GM21367 (cell line): ENCODE measurements around the gene FAT1.
"Not testable (repeated sequence)": the region's sequence is repeated elsewhere in the genome, so short reads cannot be mapped to it uniquely, and the experiment has no call there.

Source experiments
- ATAC-seq: cut with Tn5 transposase; IDR thresholded peaks from one replicate; pipeline ENCODE4 v1.9.1; 2021; ENCODE audit not compliant: unreplicated experiment

Gene FAT1

DNA sequence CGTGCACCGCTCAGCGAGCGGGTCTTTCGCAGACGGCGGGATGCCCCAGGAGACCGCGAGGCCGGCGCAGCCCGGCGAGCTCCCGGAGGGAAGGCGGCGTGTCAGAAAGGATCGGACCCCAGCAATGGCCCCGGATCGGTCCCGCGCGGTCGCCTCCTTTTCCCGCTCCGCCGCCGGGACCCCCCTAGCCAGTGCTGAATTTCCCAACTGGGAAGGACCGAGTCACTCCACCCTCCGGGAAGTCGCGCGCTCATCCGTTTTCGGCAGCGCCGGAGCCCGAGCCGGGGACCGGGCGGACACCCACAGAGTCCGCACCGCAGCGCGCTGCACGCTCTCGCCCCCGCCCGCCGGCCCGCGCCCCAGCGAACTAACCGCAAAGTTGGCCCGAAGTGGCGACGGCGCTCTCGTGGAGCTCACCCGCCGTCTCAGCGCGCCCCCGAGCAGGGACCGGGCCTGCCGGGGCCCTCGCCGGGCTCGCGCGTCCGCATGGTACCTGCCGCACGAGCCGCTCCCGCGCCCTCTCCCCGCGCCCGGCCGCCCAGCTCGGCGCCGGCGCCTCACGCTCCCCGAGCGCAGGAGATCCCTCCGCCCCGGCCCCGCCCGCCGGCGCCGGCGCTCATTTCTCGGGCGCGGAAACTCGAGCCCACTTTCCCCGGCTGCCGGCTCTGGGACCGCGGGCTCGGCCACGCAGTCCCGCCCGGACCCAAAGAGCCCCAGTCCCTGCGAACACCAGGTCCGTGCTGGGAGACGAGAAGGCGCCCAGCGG is at the start of gene FAT1:
FAT1 (minus strand) TSS at position 565 of the 766 bp plus-strand sequence. CDS start 14,029 bp downstream, outside the sequence.
- ATAC-seq: no peak

DNA sequence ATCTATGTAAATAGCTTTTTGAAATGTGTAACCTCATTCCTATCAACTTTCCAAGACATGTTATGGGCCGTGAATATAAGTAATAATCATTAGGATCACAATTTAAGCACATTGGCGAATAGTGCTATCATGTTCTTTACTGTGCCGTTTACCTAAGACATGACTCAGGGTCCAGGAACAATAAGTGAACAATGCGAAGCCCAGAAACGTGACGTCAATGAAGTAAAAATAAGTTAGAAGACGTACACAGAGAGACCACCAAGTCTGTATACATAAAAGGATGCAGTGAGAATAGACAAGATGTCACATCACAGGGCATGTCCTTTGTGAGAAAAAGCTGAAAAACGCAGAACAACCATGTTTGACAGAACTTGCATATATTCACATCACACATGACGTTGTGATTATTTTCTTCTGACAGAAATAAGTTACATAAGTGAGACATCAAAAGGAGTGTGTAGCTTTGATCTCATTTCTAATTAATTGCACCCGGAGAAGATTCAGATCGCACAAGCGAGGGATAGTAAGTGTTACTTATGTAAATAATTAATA is 49.4 kb upstream of the FAT1 start:
- no peak for ATAC-seq

GRCh38 chr4:186771624-186772023 is 48.0 kb upstream of the FAT1 start:
- ATAC-seq: no peak

- ATAC-seq: no peak
Observed at GRCh38 chr4:186770481-186771175, 47.0 kb upstream of the FAT1 start.

DNA sequence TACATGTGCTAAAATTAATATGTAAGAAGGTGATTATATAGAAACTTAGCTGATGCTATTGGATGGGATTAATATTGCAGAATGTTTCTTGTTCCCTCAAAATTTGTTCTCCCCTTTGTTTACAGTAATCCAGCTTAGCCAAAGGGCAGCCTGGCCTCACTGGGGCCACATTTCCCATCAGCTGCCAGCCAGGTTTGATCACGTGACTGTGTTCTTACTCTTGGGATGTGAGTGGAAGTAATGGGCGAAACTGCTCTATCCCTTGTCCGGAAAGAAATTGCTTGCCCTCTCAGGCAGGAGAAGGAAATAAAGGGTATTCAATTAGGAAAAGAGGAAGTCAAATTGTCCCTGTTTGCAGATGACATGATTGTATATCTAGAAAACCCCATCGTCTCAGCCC is 44.1 kb upstream of the FAT1 start:
- ATAC-seq: no peak

DNA sequence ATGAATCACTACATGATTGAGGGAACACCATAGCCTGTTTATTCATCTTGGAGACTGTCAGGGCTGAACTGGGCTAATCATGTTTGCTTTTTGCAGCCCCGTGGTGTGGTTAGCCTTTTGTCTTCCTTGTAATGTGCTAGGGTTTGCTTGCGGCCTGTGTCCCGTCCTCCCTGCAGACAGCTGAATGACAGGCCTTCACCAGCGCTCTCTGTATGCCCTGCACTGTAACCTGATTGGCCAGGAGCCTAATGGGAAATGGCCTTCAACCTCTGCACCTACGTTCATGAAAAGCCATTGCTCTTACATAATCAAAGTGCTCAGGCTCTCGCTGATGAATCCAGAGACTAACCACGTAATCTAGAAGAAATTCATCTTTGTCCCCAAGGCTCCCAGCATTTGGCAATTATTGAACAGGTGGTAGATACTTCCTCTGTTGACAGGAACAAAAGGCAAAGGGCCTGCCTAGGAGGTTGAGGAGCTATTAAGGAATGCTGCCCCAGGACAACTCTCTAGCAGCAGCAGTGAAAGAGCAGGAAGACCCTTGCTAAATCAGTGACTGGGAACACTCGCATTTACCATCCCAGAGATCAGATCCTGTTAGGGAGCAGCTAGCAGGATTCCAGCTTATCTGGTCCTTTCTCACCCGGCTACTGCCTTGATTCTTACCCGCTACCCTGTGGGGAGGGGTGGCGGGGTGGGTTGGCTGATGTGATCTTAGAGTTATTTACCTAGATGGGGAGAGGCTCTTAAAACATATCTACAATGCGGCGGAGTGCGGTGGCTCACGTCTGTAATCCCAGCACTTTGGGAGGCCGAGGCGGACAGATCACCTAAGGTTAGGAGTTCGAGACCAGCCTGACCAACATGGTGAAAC is 42.3 kb upstream of the FAT1 start:
- ATAC-seq: no peak

GRCh38 chr4:186765138-186765537 is 41.5 kb upstream of the FAT1 start:
- no peak for ATAC-seq

DNA sequence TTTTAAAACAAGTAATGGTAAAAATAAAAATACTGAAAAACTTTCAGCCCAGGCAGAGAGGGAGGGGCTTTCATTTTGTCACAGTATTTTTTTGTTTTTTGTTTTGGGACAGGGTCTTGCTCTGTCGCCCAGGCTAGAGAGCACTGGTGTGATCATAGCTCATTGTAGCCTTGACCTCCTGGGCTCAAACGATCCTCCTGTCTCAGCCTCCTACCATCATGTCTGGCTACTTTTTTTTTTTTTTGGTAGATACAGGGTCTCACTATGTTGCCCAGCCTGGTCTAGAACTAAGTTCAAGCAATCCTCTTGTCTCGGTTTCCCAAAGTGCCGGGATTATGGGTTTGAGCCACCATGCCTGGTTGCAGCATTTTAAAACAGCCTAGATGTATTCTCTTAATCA is 40.8 kb upstream of the FAT1 start:
- no peak for ATAC-seq

GRCh38 chr4:186762865-186763264 is 39.2 kb upstream of the FAT1 start:
- ATAC-seq: no peak

DNA sequence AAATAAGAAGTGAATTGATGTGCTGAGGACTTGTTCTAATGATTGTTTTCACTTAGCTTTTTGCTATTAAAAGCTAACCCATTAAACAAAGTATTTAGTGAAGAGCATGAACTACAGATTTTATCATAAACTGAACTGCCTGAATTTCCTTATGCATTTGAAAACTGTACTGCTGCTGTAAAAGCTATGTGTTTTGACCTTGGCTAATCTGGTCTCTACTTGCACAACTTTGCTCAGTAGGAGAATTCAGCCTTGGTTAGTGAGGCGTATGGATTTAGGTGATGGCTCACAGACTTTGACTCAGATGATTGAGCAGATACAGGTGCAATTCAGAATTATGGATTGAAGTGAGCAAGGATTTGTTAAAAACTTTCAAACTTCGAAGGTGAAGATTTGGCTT is 38.7 kb upstream of the FAT1 start:
- ATAC-seq: no peak

- not testable (repeated sequence) for ATAC-seq
Observed at GRCh38 chr4:186761956-186762355, 38.3 kb upstream of the FAT1 start.

GRCh38 chr4:186761393-186761792 is 37.7 kb upstream of the FAT1 start:
- ATAC-seq: no peak

GRCh38 chr4:186760576-186760975 is 36.9 kb upstream of the FAT1 start:
- ATAC-seq: no peak

GRCh38 chr4:186759990-186760389 is 36.3 kb upstream of the FAT1 start:
- ATAC-seq: no peak

GRCh38 chr4:186758929-186759682 is 35.5 kb upstream of the FAT1 start:
- ATAC-seq: no peak

DNA sequence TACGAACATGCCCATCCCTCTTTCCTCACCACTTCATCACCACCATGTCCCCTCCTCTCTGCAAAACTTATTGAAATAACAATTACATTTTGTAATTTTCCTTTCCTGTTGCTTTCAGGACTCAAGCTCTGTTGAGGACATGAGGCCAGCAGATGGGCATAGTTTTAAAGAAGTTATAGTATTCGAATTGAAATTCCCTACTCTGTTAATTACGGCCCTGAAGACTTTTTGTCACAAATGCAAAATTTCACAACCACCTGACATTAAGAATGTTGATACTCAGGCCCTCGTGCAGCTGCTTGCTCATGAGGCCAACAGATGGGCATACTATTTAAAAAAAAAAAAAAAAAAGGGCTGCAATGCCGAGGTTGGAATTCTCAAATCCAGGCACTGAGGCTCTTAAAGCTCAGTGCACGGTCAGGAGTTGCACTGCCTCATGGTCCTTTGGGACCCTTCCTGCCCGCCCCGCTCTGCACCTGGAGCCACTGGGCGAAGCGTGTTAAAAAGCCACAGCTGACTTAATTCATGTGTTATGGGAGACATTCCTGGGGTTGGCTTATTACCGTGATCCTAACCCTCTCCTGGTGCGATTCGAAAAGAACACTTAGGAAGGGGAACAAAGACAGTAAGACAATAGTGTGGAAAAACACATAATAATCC is 34.2 kb upstream of the FAT1 start:
- ATAC-seq: no peak

GRCh38 chr4:186756550-186756949 is 32.9 kb upstream of the FAT1 start:
- ATAC-seq: not testable (repeated sequence)

GRCh38 chr4:186755550-186756519 is 32.2 kb upstream of the FAT1 start:
- ATAC-seq: no peak

DNA sequence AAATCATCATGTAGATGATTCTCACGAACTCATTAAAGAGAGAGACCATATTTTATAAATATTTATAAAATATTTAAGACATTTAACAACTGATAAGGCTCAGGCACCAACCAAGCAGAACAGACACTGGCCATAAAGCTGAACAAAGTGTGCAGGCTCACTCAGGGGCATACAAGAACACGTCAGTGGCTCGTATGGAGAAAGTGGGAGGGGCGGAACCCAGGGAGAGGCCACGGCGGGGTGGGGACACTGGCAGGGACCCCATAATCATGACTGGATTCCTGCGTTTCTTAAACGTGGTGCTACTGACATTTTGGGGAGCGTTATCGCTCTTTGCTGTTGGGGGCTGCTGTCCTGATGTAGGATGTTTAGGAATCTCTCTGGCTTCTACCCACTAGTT is 31.3 kb upstream of the FAT1 start:
- no peak for ATAC-seq
